Loucy (cell line): ENCODE results near the gene ZBTB16.

Source experiments
- H2AFZ ChIP-seq: fragments of 200-600 bp; sonication (generic); 2 replicates; pipeline ENCODE4 v1.6.0; 2016; ENCODE audit warnings: antibody characterized with exemption, mild to moderate bottlenecking, low read length, moderate library complexity
- H3F3A ChIP-seq: fragments of 200-600 bp; 2 replicates; pipeline ENCODE4 v1.6.0; 2016; ENCODE audit warnings: antibody characterized with exemption, low read depth, mild to moderate bottlenecking
- H3K27me3 ChIP-seq: fragments of 200-600 bp; sonication (generic); 2 replicates; pipeline ENCODE4 v1.6.1; 2014; ENCODE audit warnings: low read length, mild to moderate bottlenecking; ENCODE audit not compliant: insufficient read depth, poor library complexity, severe bottlenecking
- H3K36me3 ChIP-seq: fragments of 200-600 bp; sonication (generic); 2 replicates; pipeline ENCODE4 v1.6.1; 2016; ENCODE audit warnings: low read length; ENCODE audit not compliant: insufficient read depth
- H3K4me1 ChIP-seq: fragments of 200-600 bp; sonication (generic); 2 replicates; pipeline ENCODE4 v1.5.1; 2014; ENCODE audit warnings: low read length, mild to moderate bottlenecking; ENCODE audit not compliant: insufficient read depth, poor library complexity, severe bottlenecking
- H3K4me2 ChIP-seq: fragments of 200-600 bp; sonication (generic); 2 replicates; pipeline ENCODE4 v1.6.0; 2014; ENCODE audit warnings: antibody characterized with exemption, low read length, low read depth, mild to moderate bottlenecking; ENCODE audit not compliant: poor library complexity, severe bottlenecking
- H3K4me3 ChIP-seq: fragments of 200-600 bp; sonication (generic); 2 replicates; pipeline ENCODE4 v1.5.1; 2014; ENCODE audit warnings: low read length, mild to moderate bottlenecking, mixed read lengths; ENCODE audit not compliant: poor library complexity, severe bottlenecking
- H3K79me2 ChIP-seq: fragments of 200-600 bp; sonication (generic); 2 replicates; pipeline ENCODE4 v1.6.1; 2014; ENCODE audit warnings: low read length; ENCODE audit not compliant: insufficient read depth
- H3K9ac ChIP-seq: fragments of 200-600 bp; sonication (generic); 2 replicates; pipeline ENCODE4 v1.6.0; 2014; ENCODE audit warnings: mild to moderate bottlenecking, low read depth, low read length, moderate library complexity; ENCODE audit not compliant: poor library complexity, severe bottlenecking
- H3K9me2 ChIP-seq: fragments of 200-600 bp; sonication (generic); replicated peaks from 2 replicates; pipeline ENCODE4 v1.6.1; 2016; ENCODE audit warnings: low read depth, low read length, mixed read lengths
- H3K9me3 ChIP-seq: fragments of 200-600 bp; sonication (generic); 2 replicates; pipeline ENCODE4 v1.6.1; 2014; ENCODE audit warnings: mild to moderate bottlenecking, antibody characterized with exemption, low read length, low read depth; ENCODE audit not compliant: insufficient read depth
- H4K20me1 ChIP-seq: fragments of 200-600 bp; sonication (generic); 2 replicates; pipeline ENCODE4 v1.6.0; 2014; ENCODE audit warnings: antibody characterized with exemption, low read length, mild to moderate bottlenecking; ENCODE audit not compliant: insufficient read depth, poor library complexity, severe bottlenecking
- EZH2phosphoT487 ChIP-seq: fragments of 200-600 bp; IDR thresholded peaks from 2 replicates; pipeline ENCODE4 v1.6.1; 2018; ENCODE audit warnings: antibody characterized with exemption, mild to moderate bottlenecking, moderate library complexity, borderline replicate concordance
- TF ChIP-seq, protein P1 (sequence below): fragments of 200-600 bp; sonication (generic); conservative IDR thresholded peaks from 2 replicates; pipeline ENCODE4 v1.5.1; 2014; ENCODE audit warnings: mild to moderate bottlenecking, antibody characterized with exemption, low read length

ZBTB16 gene

DNA sequence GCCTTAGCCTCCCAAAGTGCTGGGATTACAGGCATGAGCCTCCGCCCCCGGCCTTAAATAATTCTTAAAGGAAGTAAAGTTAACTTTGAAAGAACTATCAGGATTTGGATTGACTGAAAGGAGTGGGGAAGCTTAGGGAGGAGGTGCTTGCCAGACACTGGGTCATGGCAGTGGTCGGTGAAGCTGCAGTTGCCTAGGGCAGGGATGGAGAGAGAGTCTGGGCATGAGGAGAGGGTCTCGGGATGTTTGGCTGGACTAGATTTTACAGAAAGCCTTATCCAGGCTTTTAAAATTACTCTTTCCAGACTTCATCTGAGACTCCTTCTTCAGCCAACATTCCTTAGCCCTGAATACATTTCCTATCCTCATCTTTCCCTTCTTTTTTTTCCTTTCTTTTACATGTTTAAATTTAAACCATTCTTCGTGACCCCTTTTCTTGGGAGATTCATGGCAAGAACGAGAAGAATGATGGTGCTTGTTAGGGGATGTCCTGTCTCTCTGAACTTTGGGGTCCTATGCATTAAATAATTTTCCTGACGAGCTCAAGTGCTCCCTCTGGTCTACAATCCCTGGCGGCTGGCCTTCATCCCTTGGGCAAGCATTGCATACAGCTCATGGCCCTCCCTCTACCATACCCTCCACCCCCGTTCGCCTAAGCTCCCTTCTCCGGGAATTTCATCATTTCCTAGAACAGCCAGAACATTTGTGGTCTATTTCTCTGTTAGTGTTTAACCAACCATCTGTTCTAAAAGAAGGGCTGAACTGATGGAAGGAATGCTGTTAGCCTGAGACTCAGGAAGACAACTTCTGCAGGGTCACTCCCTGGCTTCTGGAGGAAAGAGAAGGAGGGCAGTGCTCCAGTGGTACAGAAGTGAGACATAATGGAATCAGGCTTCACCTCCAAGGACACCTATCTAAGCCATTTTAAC is 236.4 kb downstream of the ZBTB16 start, which contains the start of gene NNMT:
Gene NNMT, plus strand, starts transcription at position 724 of the 929 bp plus-strand sequence. Its CDS starts 158 bp downstream, at position 882.
- Histone ChIP-seq H3F3A (no peaks in the 10 kb centered on the region), H2AFZ (no peak within 1 kb of the TSS; the same call in 1 of the 2 replicates), H3K9me2 (no peaks in the 10 kb centered on the region), H3K4me2 (no peak within 1 kb of the TSS), H3K4me3 (no peak within 1 kb of the TSS), H3K79me2 (no peaks in the 10 kb centered on the region), H3K4me1 (no peaks in the 10 kb centered on the region), H4K20me1 (no peaks in the 10 kb centered on the region), H3K9ac (no peak within 1 kb of the TSS), H3K36me3 (no peaks in the 10 kb centered on the region), H3K9me3 (no peaks in the 10 kb centered on the region), H3K27me3 (no peaks in the 10 kb centered on the region)
- TF ChIP-seq, protein P1, sequence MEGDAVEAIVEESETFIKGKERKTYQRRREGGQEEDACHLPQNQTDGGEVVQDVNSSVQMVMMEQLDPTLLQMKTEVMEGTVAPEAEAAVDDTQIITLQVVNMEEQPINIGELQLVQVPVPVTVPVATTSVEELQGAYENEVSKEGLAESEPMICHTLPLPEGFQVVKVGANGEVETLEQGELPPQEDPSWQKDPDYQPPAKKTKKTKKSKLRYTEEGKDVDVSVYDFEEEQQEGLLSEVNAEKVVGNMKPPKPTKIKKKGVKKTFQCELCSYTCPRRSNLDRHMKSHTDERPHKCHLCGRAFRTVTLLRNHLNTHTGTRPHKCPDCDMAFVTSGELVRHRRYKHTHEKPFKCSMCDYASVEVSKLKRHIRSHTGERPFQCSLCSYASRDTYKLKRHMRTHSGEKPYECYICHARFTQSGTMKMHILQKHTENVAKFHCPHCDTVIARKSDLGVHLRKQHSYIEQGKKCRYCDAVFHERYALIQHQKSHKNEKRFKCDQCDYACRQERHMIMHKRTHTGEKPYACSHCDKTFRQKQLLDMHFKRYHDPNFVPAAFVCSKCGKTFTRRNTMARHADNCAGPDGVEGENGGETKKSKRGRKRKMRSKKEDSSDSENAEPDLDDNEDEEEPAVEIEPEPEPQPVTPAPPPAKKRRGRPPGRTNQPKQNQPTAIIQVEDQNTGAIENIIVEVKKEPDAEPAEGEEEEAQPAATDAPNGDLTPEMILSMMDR = no peak
- no peak for TF ChIP-seq EZH2phosphoT487

DNA sequence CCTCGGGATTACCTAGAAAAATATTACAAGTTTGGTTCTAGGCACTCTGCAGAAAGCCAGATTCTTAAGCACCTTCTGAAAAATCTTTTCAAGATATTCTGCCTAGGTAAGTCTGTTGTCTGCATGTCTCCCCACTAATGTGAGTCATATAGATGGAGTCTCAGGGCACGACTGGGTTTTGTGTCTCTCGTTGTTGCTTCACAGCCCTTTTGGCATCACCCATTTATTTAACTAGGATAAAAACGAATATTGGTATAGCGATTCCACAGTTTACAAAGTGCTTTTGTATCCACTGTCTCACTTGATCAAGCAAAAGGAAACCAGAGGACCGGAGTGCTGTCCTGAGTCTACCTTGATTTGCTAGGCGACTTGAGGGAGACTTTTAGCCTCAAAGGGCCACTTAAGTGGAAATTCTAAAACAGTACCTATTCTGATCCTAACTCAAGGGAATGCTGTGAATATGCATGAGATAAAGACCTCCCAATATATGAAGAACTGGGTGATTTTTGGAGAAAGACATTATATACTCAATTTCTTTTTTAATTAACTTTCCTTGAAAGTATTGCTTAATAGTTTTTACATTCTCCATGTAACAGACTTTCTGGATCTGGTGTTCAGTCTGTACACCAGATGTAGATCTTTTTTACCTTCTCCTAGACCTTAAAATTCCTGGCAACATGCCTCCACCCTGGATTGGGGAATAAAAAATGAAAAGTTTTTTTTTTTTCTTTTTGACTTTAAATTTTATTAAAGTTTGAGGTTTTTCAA is 237.3 kb downstream of the ZBTB16 start:
- no peaks in the 10 kb centered on the region for H3K9me3 ChIP-seq
- no peak for TF ChIP-seq EZH2phosphoT487
- TF ChIP-seq, protein P1 = no peak
- H4K20me1 ChIP-seq = no peaks in the 10 kb centered on the region
- H3K4me3 ChIP-seq = no peak overlapping the region
- no peak overlapping the region for H3K9ac ChIP-seq
- no peaks in the 10 kb centered on the region for H3K27me3 ChIP-seq
- no peak overlapping the region for H3K4me2 ChIP-seq
- no peaks in the 10 kb centered on the region for H3K36me3 ChIP-seq
- H3K4me1 ChIP-seq = no peaks in the 10 kb centered on the region
- no peaks in the 10 kb centered on the region for H3F3A ChIP-seq
- no peaks in the 10 kb centered on the region for H3K79me2 ChIP-seq
- no peaks in the 10 kb centered on the region for H3K9me2 ChIP-seq
- H2AFZ ChIP-seq = no peak overlapping the region; the same call in 1 of the 2 replicates

DNA sequence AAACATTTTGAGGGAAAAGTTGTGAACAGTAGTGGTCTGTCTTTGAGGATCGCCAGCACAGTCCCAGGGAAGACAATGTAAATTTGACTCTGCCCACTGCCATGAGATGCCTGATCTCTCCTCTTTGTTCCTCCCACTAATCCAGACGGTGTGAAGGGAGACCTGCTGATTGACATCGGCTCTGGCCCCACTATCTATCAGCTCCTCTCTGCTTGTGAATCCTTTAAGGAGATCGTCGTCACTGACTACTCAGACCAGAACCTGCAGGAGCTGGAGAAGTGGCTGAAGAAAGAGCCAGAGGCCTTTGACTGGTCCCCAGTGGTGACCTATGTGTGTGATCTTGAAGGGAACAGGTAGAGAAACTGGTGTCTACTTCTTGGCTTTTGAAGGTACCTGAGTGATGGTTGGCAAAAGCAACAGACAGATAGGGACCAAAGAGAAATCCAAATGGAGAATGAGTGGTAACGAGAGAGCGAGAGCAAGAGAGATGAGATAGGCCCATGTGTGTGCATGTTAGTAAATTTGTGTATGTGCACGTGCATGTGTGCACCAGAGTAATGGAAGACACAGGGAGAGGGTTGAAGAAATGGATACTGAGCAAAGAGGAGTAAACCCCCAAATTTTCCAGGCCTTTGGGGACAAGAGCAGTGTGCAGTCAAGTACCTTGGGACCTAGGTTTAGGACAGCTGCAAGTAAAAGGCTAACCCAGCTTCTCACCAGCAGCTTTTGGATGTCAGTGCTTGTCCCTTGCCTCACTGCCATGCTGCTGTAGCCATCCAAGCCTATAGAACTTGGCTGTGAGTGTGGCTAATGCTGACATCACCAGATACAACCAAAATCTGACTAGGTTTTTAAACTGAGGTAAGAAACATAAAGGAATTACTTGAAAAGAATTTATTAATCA is 238.5 kb downstream of the ZBTB16 start:
- Histone ChIP-seq H3K36me3 (no peaks in the 10 kb centered on the region), H3K9me3 (no peaks in the 10 kb centered on the region), H3K27me3 (no peaks in the 10 kb centered on the region), H3K4me2 (no peak overlapping the region), H3K4me3 (no peak overlapping the region), H3K9ac (no peak overlapping the region), H3K79me2 (no peaks in the 10 kb centered on the region), H3K4me1 (no peaks in the 10 kb centered on the region), H2AFZ (no peak overlapping the region), H4K20me1 (no peaks in the 10 kb centered on the region), H3F3A (no peaks in the 10 kb centered on the region), H3K9me2 (no peaks in the 10 kb centered on the region)
- TF ChIP-seq, protein P1 = no peak
- no peak for TF ChIP-seq EZH2phosphoT487
